ENCODE data around the gene ZNF837.

- TF ChIP-seq, protein P1, sequence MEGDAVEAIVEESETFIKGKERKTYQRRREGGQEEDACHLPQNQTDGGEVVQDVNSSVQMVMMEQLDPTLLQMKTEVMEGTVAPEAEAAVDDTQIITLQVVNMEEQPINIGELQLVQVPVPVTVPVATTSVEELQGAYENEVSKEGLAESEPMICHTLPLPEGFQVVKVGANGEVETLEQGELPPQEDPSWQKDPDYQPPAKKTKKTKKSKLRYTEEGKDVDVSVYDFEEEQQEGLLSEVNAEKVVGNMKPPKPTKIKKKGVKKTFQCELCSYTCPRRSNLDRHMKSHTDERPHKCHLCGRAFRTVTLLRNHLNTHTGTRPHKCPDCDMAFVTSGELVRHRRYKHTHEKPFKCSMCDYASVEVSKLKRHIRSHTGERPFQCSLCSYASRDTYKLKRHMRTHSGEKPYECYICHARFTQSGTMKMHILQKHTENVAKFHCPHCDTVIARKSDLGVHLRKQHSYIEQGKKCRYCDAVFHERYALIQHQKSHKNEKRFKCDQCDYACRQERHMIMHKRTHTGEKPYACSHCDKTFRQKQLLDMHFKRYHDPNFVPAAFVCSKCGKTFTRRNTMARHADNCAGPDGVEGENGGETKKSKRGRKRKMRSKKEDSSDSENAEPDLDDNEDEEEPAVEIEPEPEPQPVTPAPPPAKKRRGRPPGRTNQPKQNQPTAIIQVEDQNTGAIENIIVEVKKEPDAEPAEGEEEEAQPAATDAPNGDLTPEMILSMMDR (IDR thresholded peaks at IDR 0.05), result no peak
- TF ChIP-seq EZH2 (IDR thresholded peaks at IDR 0.05), result no peak
These were observed 8.3 kb downstream of the ZNF837 start for GRCh38 chr19:58372311-58373133.
